Mesenchymal stem cell (in vitro differentiated cells and primary cell): Measurements from ENCODE around the gene CIT.

Experiments
- DNase-seq: peaks from one replicate; pipeline ENCODE4 v3.0.0-alpha.2; 2013
- H2AFZ ChIP-seq: one replicate; pipeline ENCODE4 v1.6.1; 2013; ENCODE audit warnings: low read depth, mild to moderate bottlenecking, control low read depth, inconsistent platforms, low read length, moderate library complexity
- H2AK5ac ChIP-seq: 2 replicates; pipeline ENCODE4 v1.6.1; 2013; ENCODE audit warnings: low read length, moderate library complexity, mild to moderate bottlenecking, inconsistent platforms; ENCODE audit not compliant: severe bottlenecking
- H2BK120ac ChIP-seq: one replicate; pipeline ENCODE4 v1.6.1; 2013; ENCODE audit warnings: low read depth, mild to moderate bottlenecking, inconsistent platforms, low read length, moderate library complexity
- H2BK12ac ChIP-seq, 2 experiments: one replicate each; pipeline ENCODE4 v1.6.1; 2013; ENCODE audit warnings: inconsistent platforms in 2 of 2, low read length in 2 of 2, mild to moderate bottlenecking in 2 of 2, moderate library complexity in 2 of 2, control low read depth in 1 of 2
- H2BK15ac ChIP-seq: one replicate; pipeline ENCODE4 v1.6.1; 2013; ENCODE audit warnings: mild to moderate bottlenecking, low read depth, inconsistent platforms; ENCODE audit not compliant: poor library complexity, severe bottlenecking
- H2BK5ac ChIP-seq: 2 replicates; pipeline ENCODE4 v1.6.1; 2013; ENCODE audit warnings: low read depth, mild to moderate bottlenecking, low read length, control low read depth, inconsistent platforms; ENCODE audit not compliant: poor library complexity, severe bottlenecking
- H3K14ac ChIP-seq, 2 experiments: one replicate each; pipeline ENCODE4 v1.6.1; 2013; ENCODE audit warnings: inconsistent platforms in 2 of 2, low read length in 2 of 2, control low read depth in 1 of 2, mild to moderate bottlenecking in 1 of 2, moderate library complexity in 1 of 2
- H3K18ac ChIP-seq, 2 experiments: one replicate each; pipeline ENCODE4 v1.6.1; 2013; ENCODE audit warnings: inconsistent platforms in 2 of 2, low read length in 2 of 2, control low read depth in 1 of 2, low read depth in 1 of 2, mild to moderate bottlenecking in 1 of 2
- H3K23ac ChIP-seq, 2 experiments: one replicate each; pipeline ENCODE4 v1.6.1; 2013; ENCODE audit warnings: inconsistent platforms in 2 of 2, low read length in 2 of 2, mild to moderate bottlenecking in 2 of 2, moderate library complexity in 2 of 2, control low read depth in 1 of 2
- H3K27ac ChIP-seq: 2 replicates; pipeline ENCODE4 v1.5.1; 2013; ENCODE audit warnings: mild to moderate bottlenecking, moderate library complexity, low read length, control low read depth, inconsistent platforms; ENCODE audit not compliant: poor library complexity, severe bottlenecking
- H3K27me3 ChIP-seq, 2 experiments: 2 replicates each; pipeline versions ENCODE4 v1.6.1 to v1.7.0; 2013; ENCODE audit warnings: low read length in 2 of 2, mild to moderate bottlenecking in 2 of 2, moderate library complexity in 2 of 2, control low read depth in 1 of 2, inconsistent platforms in 1 of 2; ENCODE audit not compliant: control insufficient read depth in 1 of 2, insufficient read depth in 1 of 2
- H3K36me3 ChIP-seq, 2 experiments: 2 replicates each; pipeline versions ENCODE4 v1.6.1 to v1.7.0; 2013; ENCODE audit warnings: low read length in 2 of 2, control low read depth in 1 of 2, inconsistent platforms in 1 of 2, low read depth in 1 of 2, mild to moderate bottlenecking in 1 of 2; ENCODE audit not compliant: insufficient read depth in 2 of 2, control insufficient read depth in 1 of 2
- H3K4ac ChIP-seq, 2 experiments: one replicate each; pipeline ENCODE4 v1.6.1; 2013; ENCODE audit warnings: inconsistent platforms in 2 of 2, low read length in 2 of 2, mild to moderate bottlenecking in 2 of 2, moderate library complexity in 2 of 2, control low read depth in 1 of 2, low read depth in 1 of 2
- H3K4me1 ChIP-seq: 2 replicates; pipeline ENCODE4 v1.6.1; 2013; ENCODE audit warnings: low read depth, low read length, control low read depth; ENCODE audit not compliant: control insufficient read depth, insufficient read depth
- H3K4me2 ChIP-seq: 2 replicates; pipeline ENCODE4 v1.6.1; 2013; ENCODE audit warnings: low read length, mild to moderate bottlenecking, inconsistent platforms; ENCODE audit not compliant: poor library complexity, severe bottlenecking
- H3K4me3 ChIP-seq, 2 experiments: 2 replicates each; pipeline versions ENCODE4 v1.5.1 to v1.7.0; 2013; ENCODE audit warnings: low read length in 2 of 2, mild to moderate bottlenecking in 2 of 2, control low read depth in 1 of 2, low read depth in 1 of 2; ENCODE audit not compliant: insufficient read depth in 1 of 2
- H3K79me1 ChIP-seq: replicated peaks from 2 replicates; pipeline ENCODE4 v1.6.1; 2013; ENCODE audit warnings: mild to moderate bottlenecking, control low read depth, low read length, inconsistent platforms; ENCODE audit not compliant: poor library complexity, severe bottlenecking
- H3K9ac ChIP-seq: 2 replicates; pipeline ENCODE4 v1.7.0; 2013; ENCODE audit warnings: mild to moderate bottlenecking, low read length, moderate library complexity
- H3K9me3 ChIP-seq: 2 replicates; pipeline ENCODE4 v1.7.0; 2013; ENCODE audit warnings: mild to moderate bottlenecking, low read length; ENCODE audit not compliant: control insufficient read depth
- H4K8ac ChIP-seq: one replicate; pipeline ENCODE4 v1.6.1; 2013; ENCODE audit warnings: inconsistent platforms, mild to moderate bottlenecking, low read length, moderate library complexity
- H4K91ac ChIP-seq: one replicate; pipeline ENCODE4 v1.6.1; 2013; ENCODE audit warnings: mild to moderate bottlenecking, low read length, inconsistent platforms
- WGBS: methylation state at CpG from one replicate; pipeline ENCODE4 v1.1.7; 2013; ENCODE audit warnings: mixed read lengths; 5-methylcytosine and 5-hydroxymethylcytosine counted together

Gene CIT

DNA sequence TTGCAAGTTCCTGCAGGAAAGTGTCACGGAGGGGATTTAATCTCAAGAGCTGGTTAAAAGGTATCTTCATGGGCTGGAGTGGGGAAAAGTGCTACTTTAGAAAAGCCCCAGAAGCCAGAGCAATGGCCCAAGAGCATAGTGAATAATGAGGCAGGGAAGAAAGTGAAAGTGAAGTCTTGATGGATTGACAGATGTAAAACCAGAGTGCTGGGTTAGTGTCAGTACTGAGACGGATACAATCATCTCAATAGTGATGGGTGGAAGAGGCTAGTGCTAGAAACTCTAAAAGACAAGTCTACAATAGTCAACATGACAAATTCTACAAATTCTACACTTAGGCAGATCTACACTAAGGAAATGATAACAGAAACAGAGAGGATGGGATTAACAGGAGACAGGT lies 68.1 kb downstream of the CIT start:
- Histone ChIP-seq H3K9me3 (no peaks in the 10 kb centered on the region), H3K23ac (no peak overlapping the region), H2AFZ (peak overlapping the region; percentile 31), H2BK120ac (no peak overlapping the region), H3K27ac (no peak overlapping the region), H3K18ac (no peak overlapping the region), H3K36me3 (no peaks in the 10 kb centered on the region), H3K14ac (no peak overlapping the region), H4K91ac (no peak overlapping the region), H2AK5ac (no peak overlapping the region), H3K4me1 (peaks cover 3% of the 10 kb centered on the region), H2BK12ac (no peak overlapping the region), H3K4ac (no peak overlapping the region), H3K79me1 (peaks cover 19% of the 10 kb centered on the region), H4K8ac (no peak overlapping the region), H3K4me2 (no peak overlapping the region), H3K9ac (no peak overlapping the region), H2BK15ac (no peak overlapping the region), H3K4me3 (no peak overlapping the region), H2BK5ac (no peak overlapping the region), H3K27me3 (no peaks in the 10 kb centered on the region)
- DNase-seq = no peak
- 100% methylated on average over 1 of the region's 2 CpGs for WGBS

DNA sequence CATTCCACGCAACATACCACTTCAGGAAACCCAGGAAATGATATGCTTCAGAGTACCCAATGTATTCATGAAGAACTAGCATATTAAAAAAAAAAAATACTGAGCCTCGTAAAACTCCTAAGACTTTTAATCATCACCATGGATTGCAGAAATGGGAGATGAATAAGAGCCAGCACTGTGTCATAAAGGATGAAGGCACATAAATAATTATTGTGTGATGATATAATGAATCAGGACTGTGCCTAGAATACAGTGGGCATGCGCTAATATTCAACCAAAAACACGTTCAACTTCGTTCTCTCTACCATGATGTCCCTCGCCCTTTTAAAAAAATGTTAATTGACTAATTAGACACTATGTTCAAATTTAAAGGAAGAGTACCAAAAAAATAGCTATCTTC lies 68.7 kb downstream of the CIT start:
- H2AK5ac ChIP-seq = no peak overlapping the region
- no peak overlapping the region for H3K18ac ChIP-seq
- H3K36me3 ChIP-seq = no peaks in the 10 kb centered on the region
- H4K91ac ChIP-seq = no peak overlapping the region
- no peak overlapping the region for H2AFZ ChIP-seq
- H3K79me1 ChIP-seq = peaks cover 17% of the 10 kb centered on the region
- H3K27ac ChIP-seq = no peak overlapping the region
- H2BK15ac ChIP-seq = no peak overlapping the region
- no peak overlapping the region for H3K4ac ChIP-seq
- H3K4me1 ChIP-seq = peaks cover 5% of the 10 kb centered on the region
- no peaks in the 10 kb centered on the region for H3K9me3 ChIP-seq
- H3K23ac ChIP-seq = no peak overlapping the region
- H2BK12ac ChIP-seq = no peak overlapping the region
- H2BK120ac ChIP-seq = no peak overlapping the region
- H2BK5ac ChIP-seq = no peak overlapping the region
- no peak for DNase-seq
- no peak overlapping the region for H3K4me2 ChIP-seq
- H3K14ac ChIP-seq = no peak overlapping the region
- peak overlapping the region; percentile 41 for H3K9ac ChIP-seq
- no peak overlapping the region for H3K4me3 ChIP-seq
- no peak overlapping the region for H4K8ac ChIP-seq
- no peaks in the 10 kb centered on the region for H3K27me3 ChIP-seq
- 89% methylated on average over 5 of the region's 6 CpGs for WGBS

DNA sequence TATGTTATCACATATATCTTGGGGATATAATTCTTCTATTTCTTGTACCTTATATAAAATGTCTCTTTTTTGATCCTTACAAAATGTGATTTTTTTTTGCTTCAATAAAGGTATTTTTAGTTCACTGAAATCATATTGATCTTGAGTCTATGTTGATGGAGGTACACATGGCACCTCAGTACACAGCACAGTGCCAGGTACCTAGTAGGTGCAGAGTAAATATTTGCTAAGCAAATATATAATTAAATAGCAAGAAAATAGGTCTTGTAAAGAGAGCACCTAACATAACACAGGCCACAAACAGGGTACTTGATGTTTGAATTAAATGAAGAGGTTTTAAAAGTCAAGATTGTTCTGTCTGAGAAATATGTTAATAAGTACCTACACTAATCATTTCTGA lies 69.7 kb downstream of the CIT start:
- Histone ChIP-seq H3K18ac (no peak overlapping the region), H3K14ac (no peak overlapping the region), H2AK5ac (no peak overlapping the region), H4K8ac (no peak overlapping the region), H2BK120ac (no peak overlapping the region), H2AFZ (no peak overlapping the region), H2BK5ac (no peak overlapping the region), H2BK12ac (no peak overlapping the region), H3K79me1 (peaks cover 14% of the 10 kb centered on the region), H3K23ac (no peak overlapping the region), H3K9me3 (no peaks in the 10 kb centered on the region), H3K27me3 (no peaks in the 10 kb centered on the region), H3K27ac (no peak overlapping the region), H3K4me3 (no peak overlapping the region), H4K91ac (no peak overlapping the region), H3K4me2 (no peak overlapping the region), H3K36me3 (no peaks in the 10 kb centered on the region), H3K9ac (no peak overlapping the region), H3K4me1 (peaks cover 5% of the 10 kb centered on the region), H3K4ac (no peak overlapping the region), H2BK15ac (no peak overlapping the region)
- no peak for DNase-seq

DNA sequence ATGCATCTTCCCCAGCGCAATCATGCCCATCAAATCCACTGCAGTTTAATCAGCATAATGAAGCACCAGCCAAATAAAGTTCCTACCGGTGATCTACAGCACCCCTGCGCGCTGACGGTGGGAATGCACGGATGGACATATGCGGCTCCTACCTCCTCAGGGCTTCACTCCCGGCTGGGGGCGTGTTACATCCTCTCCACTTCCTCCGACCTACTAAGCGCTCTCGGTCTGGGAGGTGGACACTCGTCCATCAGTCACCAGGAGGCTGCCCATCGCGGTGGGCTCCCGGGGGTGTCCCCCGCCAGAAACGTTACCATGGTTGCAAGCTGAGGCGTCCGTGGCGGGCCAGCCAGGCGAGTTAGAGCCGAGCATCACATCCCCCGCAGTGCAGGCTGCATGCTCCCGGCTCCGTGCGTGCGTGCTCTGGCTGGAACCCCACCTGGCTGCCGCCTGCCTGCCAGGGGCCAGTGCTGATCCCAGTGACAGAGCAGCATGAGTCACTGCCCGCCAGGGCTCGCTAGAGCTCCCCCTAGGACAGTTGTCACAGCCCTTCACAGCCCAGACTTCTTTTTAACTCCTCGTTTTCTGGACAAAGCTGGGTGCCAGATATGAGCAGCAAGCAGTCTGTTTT lies 73.0 kb downstream of the CIT start:
- Histone ChIP-seq H2BK12ac (peak overlapping the region in 1 of 2 experiments; percentile 1), H2AK5ac (no peak overlapping the region)
- 23% methylated on average over 32 of the region's 32 CpGs for WGBS

More for the DNA sequence above, 73.0 kb downstream of the CIT start:
- no peaks in the 10 kb centered on the region for H3K27me3 ChIP-seq
- peak overlapping the region; percentile 60 to 91 for H3K4me3 ChIP-seq
- no peak overlapping the region for H3K23ac ChIP-seq
- no peak overlapping the region for H3K4ac ChIP-seq
- no peaks in the 10 kb centered on the region for H3K9me3 ChIP-seq
- peak overlapping the region in 1 of 2 experiments; percentile 55 for H3K18ac ChIP-seq
- no peak overlapping the region for H4K91ac ChIP-seq
- H2BK15ac ChIP-seq = no peak overlapping the region
- H3K79me1 ChIP-seq = peaks cover 6% of the 10 kb centered on the region
- H2BK5ac ChIP-seq = no peak overlapping the region
- peak overlapping the region; percentile 87 for H3K9ac ChIP-seq
- H3K27ac ChIP-seq = no peak overlapping the region
- no peak overlapping the region for H2BK120ac ChIP-seq
- H3K4me2 ChIP-seq = peak overlapping the region; percentile 85
- peak overlapping the region; percentile 77 for H4K8ac ChIP-seq
- peaks cover 5% of the 10 kb centered on the region for H3K4me1 ChIP-seq
- H3K14ac ChIP-seq = no peak overlapping the region
- peak overlapping the region; percentile 42 for H2AFZ ChIP-seq
- H3K36me3 ChIP-seq = peaks cover 0 to 2% of the 10 kb centered on the region in 2 experiments
- peak; percentile 85 for DNase-seq
